HG03520 (cell line): Measurements from ENCODE around the gene COL4A1.

ENCODE experiments used
- ATAC-seq: cut with Tn5 transposase; IDR thresholded peaks from one replicate; pipeline ENCODE4 v1.9.1; 2021; ENCODE audit warnings: mild to moderate bottlenecking, moderate library complexity; ENCODE audit not compliant: unreplicated experiment

The COL4A1 gene

DNA sequence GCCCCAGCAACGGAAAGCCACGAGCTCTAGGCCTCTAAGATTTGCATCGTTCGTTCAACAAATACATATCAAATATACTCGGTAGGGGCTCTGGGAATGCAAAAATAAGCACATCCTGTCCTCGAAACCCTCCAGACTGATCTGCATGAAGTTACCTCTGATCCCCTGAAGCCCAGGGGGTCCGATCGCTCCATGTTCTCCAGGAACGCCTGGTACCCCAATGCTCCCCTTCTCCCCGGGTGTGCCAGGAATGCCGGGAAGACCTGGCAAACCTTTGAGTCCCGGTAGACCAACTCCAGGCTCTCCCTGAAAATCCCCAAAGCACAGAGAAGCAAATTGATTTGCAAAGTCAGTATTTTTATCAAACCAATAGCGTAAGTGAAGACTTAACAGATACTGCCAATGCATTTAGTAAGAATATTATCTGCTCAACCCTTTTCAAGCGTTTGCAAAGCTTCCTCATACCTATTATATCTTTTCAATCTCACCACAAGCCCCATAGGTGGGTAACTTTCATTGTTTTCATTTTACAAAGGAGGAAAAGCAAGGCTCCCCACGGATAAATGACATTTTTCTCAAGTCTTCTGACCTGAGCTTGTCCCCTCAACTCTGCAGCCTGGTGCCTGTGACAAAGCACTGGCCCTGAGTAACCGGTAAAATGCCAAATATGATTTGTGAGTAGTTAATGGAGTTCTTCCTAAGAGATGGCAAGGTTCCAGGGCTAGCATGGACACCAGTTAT is 127.7 kb downstream of the COL4A1 start:
- no peak for ATAC-seq

DNA sequence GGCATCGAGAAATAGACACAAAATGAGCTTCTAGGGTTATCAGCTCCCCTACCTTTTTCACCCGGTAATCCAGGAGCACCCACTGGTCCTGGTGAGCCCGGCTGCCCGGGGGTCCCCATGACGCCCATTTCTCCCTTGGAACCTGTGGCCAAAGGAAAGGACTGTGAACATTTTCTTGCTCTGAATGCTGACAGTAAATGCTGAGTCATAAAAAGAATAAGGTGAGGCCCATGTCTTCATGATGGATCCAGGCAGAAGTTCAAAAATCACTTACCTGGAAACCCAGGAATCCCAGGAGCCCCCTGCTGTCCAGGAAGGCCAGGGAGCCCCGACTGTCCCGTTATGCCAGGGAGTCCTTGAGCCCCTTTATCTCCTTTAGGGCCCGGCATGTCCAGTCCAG is 129.2 kb downstream of the COL4A1 start:
- ATAC-seq, result no peak

DNA sequence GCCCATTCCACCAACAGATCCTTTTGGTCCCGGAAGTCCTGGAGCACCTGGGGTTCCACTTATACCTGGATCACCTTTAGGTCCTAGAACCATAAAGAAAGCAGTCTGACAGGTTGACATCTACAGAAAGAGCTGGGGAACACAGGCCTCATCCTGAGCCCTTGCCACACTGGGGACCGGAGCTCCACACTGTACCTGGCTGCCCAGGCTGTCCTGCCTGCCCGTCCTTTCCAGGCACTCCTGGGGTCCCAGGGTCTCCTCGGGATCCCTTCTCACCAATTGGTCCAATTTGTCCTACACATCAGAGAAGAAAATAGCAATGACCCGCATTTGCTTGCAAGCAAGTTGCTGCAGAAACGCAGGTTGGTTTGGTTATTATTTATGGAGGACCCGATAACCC is 130.5 kb downstream of the COL4A1 start:
- no peak for ATAC-seq

DNA sequence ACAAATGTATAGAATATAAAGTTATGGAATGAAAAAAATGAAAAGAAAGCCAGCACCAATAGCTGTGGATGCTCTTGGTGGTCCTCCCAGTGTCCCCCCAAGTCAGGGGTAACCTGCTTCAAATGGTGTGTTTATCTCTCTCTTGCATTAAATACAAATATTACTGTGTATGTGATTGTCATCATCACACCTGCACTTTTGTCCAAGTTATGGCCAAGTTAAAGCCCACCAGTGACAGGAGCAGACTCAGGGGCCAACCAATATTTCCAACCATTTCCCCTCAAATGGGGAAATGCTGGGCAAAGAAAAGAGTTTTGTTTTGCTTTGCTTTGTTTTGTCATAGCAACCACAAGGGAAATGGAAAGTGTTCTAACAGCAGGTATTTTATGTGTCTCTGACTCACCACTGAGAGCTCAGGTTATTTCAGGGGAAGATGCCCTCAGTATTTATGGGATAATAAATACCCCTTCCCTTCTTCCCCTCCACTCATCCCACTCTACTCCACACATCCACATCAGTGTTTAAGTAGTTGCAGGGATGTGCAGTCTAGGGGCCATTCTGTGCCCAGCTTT is 133.6 kb downstream of the COL4A1 start:
- no peak for ATAC-seq

DNA sequence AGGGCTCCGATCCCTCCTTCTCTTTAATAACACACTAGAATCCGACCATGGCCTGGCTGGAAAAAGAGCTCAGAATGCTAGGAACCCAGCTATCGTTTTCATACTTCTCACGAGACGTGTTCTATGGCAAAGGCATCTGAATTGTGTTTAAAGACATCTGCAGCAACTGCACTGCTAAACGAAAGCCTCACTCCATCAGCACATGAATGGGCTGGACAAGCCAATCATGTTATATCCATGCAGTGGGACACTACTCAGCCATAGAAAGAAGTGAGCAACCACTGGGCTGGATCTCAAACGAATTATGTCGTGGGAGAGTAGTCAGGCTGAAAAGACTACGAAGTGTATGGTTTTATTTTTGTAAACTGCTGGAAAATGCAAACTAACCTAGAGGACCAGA is 136.1 kb downstream of the COL4A1 start:
- no peak for ATAC-seq

DNA sequence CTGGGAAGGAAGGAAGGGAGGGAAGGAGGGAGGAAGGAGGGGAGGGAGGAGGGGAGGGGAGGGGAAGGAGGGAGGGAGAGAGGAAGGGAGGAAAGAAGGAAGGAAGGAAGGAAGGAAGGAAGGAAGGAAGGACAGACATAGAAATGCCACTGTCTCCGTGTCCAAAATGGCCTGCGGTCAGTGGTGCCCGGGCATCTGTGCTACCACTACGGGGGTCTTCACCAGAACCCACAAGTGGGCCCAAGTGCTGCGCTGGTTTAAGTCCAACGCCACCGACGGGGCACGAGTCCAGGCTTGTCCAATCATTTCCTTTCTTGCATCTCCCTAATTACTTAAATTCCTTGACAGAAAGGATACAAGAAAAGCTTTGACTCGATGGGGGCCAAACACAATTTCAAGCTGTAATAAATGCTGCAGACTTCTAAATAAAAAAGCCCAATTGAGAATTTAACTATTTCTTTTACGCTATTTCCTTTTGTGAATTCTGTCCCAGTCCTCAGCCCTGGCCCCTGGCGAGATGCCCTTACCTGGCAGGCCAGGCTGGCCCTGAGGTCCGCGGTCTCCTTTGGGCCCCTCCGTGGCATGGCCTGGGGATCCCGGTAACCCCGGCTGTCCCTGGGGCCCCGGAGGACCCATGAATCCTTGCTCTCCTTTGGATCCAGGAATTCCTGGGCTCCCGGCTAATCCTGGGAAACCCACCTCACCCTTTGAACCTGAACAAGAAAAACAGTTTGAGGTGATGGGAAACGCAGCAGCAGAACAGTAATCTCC is 136.8 kb downstream of the COL4A1 start:
- ATAC-seq, result no peak

DNA sequence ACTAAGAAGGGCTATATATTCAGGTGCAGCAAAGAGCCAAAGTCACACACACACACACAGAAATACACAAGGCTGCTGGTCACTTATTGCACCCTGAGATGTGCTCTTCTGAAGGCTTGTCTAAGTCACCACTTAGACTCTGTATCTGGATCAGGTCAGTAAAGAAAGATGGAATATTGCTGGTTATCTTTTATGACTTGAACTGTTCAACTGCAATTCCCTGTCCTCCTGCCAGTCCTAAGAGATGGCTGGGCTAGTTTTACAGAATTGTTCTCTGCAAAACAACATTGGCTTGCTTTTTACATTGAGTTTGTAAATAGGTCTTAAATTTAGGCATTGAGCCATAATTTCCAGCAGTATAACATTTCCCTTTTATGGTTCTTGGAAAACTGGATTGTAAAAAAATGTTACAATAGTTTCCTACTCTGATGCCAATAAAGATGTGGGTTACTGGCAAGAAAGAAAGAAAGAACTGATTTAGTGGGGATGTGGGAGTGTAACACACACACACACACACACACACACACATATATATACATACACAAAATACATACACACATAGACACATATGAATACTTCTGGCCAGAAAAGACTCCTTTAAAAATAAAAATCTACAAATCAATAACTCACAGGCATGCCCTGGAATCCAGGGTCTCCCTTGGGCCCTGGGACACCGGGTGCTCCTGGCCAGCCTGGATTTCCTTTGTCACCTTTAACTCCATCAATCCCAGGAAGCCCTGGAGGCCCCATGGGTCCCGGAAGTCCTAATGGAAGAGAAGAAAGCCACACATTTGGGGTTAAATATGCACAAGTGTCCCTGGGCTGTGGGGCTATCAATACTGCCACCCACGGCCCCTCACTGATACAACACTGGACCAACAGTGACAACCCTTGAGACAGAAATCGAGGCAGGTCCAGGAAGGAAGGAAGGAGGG is 137.7 kb downstream of the COL4A1 start:
- no peak for ATAC-seq

DNA sequence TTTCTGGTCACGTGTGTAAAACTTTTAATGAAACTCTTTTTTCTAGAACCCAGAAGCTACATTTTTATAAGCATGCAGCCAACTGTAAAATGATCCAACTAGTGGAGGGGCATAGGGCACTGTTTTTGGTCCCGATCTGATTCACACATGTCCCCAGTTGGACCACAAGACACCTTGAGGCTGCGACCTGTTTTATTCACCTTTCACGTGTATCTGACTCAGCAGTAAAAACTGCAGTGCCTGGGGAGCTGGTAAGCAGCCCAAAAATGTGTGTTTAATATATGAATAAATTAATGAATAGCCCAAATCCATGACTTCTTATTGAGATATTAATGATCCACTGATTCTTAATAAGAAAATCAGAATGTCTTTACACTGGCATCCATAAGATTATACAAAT is 140.4 kb downstream of the COL4A1 start:
- ATAC-seq, result no peak

DNA sequence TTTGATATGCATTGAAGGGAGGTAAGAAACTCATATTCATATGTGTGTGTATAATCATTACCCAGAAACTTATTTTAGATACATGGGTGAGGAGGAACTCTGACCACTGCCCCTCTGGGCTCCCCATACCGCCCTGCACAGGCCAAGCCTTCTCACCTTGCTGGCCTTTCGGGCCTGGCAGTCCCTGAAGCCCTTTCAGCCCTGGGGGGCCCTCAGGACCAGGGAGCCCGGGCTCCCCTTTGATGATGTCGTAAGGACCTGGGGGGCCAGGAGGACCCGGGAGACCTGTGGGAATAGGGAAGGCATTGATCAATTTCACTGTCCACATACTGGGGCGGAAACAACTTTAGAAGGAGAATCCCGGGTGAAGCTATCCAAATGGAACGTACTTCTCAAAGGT is 142.3 kb downstream of the COL4A1 start:
- no peak for ATAC-seq

DNA sequence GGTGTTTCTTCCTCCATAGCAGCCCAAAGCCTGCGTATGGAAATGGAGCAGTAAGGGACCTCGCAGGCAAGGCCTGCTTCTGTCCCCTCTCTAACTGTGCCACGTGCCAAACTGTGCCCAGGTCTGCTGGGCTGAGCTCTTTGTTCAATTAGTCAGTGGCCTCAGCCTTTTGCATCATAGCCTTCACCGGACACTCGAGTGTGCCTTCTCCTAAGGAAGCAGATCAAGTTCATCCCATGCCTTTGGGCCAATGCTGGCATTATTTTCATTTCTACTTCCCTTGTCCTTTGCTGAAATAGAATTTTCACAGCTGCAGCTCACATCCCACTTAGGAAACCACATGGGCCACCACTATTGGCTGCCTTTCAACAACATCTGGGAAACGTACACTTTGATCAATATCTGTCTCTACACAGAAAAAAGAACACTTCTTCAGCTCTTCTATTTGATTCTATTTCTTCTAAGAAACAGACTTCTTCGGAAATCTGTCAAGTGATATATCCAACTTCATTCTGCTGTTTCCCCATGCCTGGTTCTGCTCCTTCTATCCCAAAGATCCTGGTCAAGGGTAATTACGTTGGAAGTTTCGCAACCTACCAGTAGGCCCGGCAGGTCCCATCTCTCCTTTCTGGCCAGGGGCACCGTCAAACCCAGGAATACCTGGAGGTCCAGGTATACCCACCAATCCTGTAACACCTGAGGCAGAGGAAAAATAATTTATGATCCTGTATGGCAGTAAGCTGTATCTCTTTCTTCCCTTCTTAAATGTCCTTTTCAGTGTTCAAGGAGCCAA is 143.9 kb downstream of the COL4A1 start:
- no peak for ATAC-seq

DNA sequence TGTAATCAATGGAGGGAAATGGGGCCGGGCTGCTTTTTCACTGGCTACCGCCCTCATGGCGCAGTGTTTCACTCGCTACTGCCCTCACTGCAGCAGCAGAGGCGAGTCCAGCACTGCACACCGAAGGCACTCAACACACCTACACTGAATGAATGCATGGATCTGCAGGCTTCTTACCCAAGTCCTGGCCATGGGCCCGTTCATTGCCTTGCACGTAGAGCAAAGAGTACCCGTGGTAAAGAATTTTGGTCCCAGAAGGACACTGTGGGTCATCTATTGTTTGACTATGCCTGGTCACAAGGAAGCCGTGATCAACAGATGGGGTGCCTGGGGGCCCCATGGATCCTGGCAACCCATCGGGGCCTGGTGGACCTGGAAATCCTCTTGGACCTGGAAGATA is 144.9 kb downstream of the COL4A1 start:
- ATAC-seq, result no peak

DNA sequence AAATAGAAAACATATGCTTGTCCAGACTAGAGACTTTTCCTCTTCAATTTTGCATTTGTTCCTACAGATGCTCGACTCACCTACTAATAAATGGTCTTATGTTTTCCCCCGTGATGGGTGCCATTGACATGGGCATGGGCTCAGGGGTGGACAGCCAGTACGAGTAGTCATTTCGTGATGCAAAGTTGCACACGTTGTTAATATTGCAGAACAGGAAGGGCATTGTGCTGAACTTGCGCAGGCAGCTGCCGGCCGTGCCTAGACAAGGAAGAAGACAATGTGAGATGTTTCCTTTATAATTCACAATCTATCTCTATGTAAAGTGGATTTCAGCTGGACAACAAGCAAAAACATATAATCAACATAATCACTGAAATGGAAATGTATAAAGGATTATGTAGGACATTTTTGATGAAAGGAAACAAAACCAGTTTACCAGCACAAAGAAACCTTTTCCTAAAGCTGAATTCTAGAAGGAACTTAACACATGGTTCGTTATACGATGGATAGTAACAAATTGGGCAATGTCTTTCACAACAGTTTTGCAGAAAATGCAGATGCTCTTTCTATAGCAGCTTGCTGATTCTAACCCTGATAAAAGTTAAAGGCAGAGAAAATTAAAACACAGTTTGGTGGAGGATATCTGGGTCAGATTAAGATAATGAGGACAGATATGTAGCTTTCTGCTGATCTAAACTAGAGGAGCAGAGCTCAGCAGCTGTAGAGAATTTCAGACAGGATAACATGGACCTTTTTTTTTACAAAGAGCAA is 145.7 kb downstream of the COL4A1 start:
- no peak for ATAC-seq

DNA sequence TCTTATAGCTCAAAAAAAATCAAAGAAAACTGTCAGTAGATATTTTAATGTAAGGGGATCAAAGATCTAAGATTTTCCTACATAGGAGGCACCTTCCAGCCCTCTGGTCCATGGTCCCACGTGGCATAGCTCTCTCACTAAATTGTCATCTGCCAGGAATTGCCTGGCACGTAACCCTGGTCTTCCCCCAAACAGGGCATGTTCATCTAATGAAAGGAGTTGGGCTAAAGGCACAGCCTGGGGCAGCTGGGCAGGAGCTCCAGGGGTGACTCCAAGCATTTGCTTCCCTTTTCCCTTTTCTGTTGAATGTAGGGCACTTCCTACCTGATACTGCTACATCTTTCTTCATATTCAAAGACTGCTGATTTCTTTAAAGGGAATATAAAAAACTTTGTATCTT is 148.7 kb downstream of the COL4A1 start:
- ATAC-seq, result no peak

DNA sequence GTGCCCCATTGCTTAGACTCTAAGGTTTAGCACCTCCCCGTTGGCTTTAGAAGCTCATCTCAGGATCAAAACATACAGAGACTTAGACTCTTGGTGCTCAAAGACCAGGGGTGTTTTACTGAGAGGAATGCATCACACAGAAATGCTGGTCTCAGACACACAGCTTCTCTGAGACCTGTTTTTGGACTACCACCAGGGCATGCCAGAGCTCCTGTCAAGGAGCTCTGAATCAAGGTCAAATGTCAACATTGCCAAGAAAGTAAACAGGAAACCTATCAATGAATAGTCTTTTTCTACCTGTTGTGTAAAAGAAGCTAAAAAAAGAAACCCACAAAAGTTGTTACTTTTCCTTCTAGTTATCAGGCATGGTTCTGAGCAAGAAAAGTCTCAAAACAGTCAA is 149.2 kb downstream of the COL4A1 start:
- no peak for ATAC-seq

DNA sequence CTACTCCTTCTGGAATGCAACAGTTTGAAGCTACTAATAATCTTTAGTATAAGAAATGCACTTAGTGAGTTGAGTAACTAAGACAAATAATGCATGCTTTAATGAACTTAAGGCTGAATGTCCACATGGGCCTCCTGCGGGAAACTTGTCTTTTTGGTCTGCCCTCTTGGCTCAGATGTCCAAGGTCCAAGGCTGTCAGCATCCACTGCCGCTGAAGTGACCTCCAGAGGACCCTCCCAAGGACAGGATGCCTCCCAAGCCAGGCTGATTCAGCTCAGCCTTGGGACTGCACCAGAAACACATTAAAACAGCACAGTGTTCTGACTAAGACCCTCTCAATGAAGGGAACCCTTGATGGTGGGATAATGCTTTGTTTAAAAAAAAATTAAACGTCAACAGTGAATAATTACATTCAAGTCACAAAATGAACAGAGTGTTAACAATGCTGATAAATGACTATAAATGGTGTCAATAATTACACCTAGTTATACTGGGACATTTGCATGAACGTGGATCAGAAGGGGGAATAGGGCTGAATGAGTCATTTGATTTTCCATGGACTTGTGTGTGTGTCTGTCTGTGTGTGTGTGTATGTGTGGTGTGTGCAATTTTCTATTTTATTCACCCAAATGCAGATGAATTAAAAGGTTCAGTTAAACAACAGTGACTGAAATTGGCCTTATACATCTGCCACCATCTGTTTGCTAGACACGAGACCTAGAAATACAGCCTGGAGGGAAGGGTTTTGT is 150.5 kb downstream of the COL4A1 start:
- ATAC-seq, result no peak

DNA sequence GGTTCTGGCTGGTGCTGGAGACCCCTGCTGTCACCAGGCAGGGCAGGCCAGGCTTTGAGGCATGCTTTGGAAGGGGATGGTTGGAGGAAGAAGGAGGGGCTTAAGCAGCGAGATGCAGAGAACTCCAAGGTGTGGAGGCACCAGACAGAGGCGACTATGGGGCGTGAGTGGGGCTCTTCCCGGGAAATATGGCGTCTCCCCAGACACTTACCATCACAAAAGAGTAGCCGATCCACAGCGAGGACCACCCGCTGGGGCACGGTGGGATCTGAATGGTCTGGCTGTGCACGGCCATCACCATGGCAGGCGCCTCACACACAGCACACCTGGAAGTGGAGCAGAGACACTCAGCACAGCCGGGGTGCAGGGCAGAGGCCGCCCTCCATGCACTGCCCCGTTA is 151.9 kb downstream of the COL4A1 start:
- no peak for ATAC-seq

DNA sequence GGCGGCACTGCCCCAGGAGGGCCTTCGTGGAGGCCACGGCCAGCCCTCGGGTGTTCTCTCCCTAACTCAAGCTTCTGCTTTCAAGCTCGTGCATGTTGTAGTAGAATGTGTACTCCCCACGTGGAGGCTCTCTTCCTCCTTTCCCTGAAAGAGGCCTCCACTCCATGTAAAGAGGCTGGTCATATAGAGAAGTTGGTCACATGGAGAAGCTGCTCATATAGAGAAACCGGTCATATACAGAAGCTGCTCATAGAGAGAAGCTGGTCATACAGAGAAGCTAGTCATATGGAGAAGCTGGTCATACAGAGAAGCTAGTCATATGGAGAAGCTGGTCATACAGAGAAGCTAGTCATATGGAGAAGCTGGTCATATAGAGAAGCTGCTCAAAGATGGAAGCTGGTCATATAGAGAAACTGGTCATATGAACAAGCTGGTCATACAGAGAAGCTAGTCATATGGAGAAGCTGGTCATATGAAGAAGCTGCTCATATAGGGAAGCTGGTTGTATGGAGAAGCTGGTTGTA is 152.5 kb downstream of the COL4A1 start:
- ATAC-seq, result no peak

DNA sequence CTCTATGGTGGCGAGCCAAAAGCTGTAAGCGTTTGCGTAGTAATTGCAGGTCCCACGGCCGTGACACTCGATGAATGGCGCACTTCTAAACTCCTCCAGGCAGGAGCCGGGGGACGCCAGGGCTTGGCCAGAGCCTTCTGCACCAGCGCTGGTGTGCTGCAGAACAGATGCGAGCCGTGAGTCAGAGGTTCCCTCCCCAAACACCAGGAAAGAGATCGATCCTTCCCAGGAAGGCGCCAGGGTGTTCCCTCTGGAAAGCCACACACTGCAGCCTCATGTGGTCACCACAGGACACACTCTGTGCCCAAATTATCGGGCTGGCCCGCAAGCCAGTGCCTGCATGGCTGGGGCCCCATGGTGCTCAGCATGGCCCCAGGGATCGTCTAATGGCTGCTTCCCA is 154.6 kb downstream of the COL4A1 start:
- ATAC-seq, result no peak

DNA sequence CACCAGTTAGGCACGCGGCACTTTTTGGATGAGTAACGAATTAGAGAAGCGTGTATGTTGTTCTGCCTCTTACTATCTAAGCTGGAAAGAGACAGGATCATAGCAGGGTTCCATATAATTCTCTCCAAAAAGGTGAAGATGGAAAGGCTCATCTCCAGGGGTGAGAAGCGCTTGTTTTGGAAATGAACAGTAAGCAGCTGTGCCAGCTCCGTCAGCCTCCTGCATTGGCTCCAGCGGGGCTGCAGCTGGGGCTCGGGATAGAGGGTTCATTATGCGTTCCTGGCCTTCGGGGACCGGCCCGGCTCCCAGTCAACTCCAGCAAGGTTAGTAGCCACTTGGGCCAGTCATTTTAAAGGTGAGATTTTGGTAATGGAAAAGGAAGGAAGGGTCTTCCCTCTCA is 155.5 kb downstream of the COL4A1 start:
- ATAC-seq, result no peak
